Activated CD4-positive, alpha-beta T cell treated with anti-CD3 and anti-CD28 coated beads, Interleukin-2, amount 10 ng/mL, durations not matched to agents 7 days and 5 days (primary cell): ENCODE measurements around the gene EXOSC9. TPM values are rescaled to one million over a fixed set of nuclear protein-coding genes. Genes with fewer than 3 reads are reported as not detected.

ENCODE experiments used
- CTCF ChIA-PET: fragments of 350-600 bp; sonication (Branson Sonifier 250); formaldehyde crosslinking; loops from one replicate; lab custom pipeline; 2021; ENCODE audit warnings: antibody characterized with exemption; lab: Charles Lee
- POLR2A ChIA-PET: fragments of 350-600 bp; sonication (Branson Sonifier 250); formaldehyde crosslinking; loops from one replicate; lab custom pipeline; 2021; ENCODE audit warnings: antibody characterized with exemption; lab: Charles Lee
- DNase-seq: peaks from one replicate; pipeline ENCODE4 v3.0.0-alpha.2; 2020
- H3K27ac Mint-ChIP-seq: one replicate; pipeline ENCODE4 v1.8.0; 2021; ENCODE audit warnings: mild to moderate bottlenecking, moderate library complexity, mixed read lengths
- H3K27me3 Mint-ChIP-seq: one replicate; pipeline ENCODE4 v1.8.0; 2021; ENCODE audit warnings: mixed read lengths
- H3K36me3 Mint-ChIP-seq: one replicate; pipeline ENCODE4 v1.8.0; 2021; ENCODE audit warnings: low read depth, mixed read lengths
- H3K4me1 Mint-ChIP-seq: one replicate; pipeline ENCODE4 v1.8.0; 2021; ENCODE audit warnings: mixed read lengths
- H3K4me3 Mint-ChIP-seq: one replicate; pipeline ENCODE4 v1.8.0; 2021; ENCODE audit warnings: mild to moderate bottlenecking, moderate library complexity, mixed read lengths
- H3K9me3 Mint-ChIP-seq: one replicate; pipeline ENCODE4 v1.8.0; 2021; ENCODE audit warnings: mixed read lengths
- total RNA-seq, 2 experiments: library from RNA; stranded (reverse); gene quantifications; one replicate each; pipeline ENCODE4 v1.2.3, GENCODE V29; 2021

The EXOSC9 gene
- total RNA-seq, 2 experiments from 2014 or later: 56.2 to 58.1 TPM

GRCh38 chr4:121818215-121818614 is 17.1 kb downstream of the EXOSC9 start:
- no peak overlapping the region for H3K4me3 Mint-ChIP-seq
- peak overlapping the region; percentile 60 for H3K27ac Mint-ChIP-seq
- no peaks in the 10 kb centered on the region for H3K27me3 Mint-ChIP-seq
- ChIA-PET CTCF (interaction anchor here (1.0 to 1.1 kb wide), 2 partner anchors 11 to 25 kb away, joined by 3 read pairs; no protein-coding TSS in a partner anchor), POLR2A (interaction anchor here (1.2 kb wide), 1 partner anchor 10 kb away, joined by 8 read pairs; no protein-coding TSS in a partner anchor)
- no peak for DNase-seq
- no peaks in the 10 kb centered on the region for H3K9me3 Mint-ChIP-seq
- peaks cover 72% of the 10 kb centered on the region for H3K36me3 Mint-ChIP-seq
- peaks cover 64% of the 10 kb centered on the region for H3K4me1 Mint-ChIP-seq

DNA sequence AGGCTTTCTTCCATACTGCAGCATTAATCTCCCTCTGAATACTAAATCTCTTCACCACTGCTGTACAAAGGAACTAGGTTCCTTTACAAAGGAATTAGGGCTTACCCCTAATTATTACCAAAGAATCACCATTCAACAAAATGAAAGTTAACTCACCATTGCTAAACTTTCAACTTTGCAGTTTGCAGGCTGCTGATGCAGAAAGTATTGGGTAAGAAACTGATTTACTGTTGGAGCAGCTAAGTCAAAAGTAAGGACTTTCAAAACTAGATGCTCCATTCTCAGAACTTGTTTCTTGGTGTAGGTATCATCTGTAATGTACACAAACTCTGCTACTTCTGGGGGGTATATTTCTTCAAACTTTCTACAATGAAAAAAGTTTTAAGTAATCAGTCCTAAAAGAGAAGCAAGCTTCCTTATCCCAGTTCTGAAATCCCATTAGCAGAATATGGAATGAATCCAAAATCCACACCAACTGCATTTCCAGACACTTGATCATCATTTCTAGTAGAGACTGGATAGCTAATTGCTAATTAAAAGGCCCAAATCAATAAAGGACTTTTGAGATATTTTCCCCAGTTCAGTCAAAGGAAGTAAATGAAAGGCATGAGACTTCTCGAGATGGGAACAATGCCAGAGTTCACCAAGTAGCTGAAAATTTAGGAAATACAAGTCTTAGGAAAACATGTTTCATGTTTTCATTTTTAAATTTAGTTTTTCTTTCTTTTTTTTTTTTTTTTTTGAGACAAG is 18.3 kb downstream of the EXOSC9 start:
- ChIA-PET POLR2A (interaction anchor here (1.2 kb wide), 1 partner anchor 11 kb away, joined by 8 read pairs; no protein-coding TSS in a partner anchor), CTCF (interaction anchor here (0.6 to 2.7 kb wide), 4 partner anchors 13 to 911 kb away, joined by 3 to 8 read pairs (median 4); no protein-coding TSS in a partner anchor)
- DNase-seq: no peak
- H3K4me1 Mint-ChIP-seq: peaks cover 60% of the 10 kb centered on the region
- no peak overlapping the region for H3K4me3 Mint-ChIP-seq
- no peaks in the 10 kb centered on the region for H3K9me3 Mint-ChIP-seq
- H3K36me3 Mint-ChIP-seq: peaks cover 69% of the 10 kb centered on the region
- no peaks in the 10 kb centered on the region for H3K27me3 Mint-ChIP-seq
- H3K27ac Mint-ChIP-seq: peak overlapping the region; percentile 67

GRCh38 chr4:121822047-121822446 is 20.9 kb downstream of the EXOSC9 start:
- H3K4me3 Mint-ChIP-seq: peak overlapping the region; percentile 96
- peaks cover 48% of the 10 kb centered on the region for H3K4me1 Mint-ChIP-seq
- H3K9me3 Mint-ChIP-seq: no peaks in the 10 kb centered on the region
- H3K27ac Mint-ChIP-seq: peak overlapping the region; percentile 99
- peaks cover 56% of the 10 kb centered on the region for H3K36me3 Mint-ChIP-seq
- no peaks in the 10 kb centered on the region for H3K27me3 Mint-ChIP-seq
- DNase-seq: no peak
- POLR2A ChIA-PET: interaction anchor here (1.5 kb wide), 1 partner anchor 125 kb away, joined by 3 read pairs; the partner anchor contains the start of gene ANXA5
- CTCF ChIA-PET: interaction anchor here (0.9 to 2.7 kb wide), 4 partner anchors 12 to 146 kb away, joined by 3 to 8 read pairs (median 4); no protein-coding TSS in a partner anchor

DNA sequence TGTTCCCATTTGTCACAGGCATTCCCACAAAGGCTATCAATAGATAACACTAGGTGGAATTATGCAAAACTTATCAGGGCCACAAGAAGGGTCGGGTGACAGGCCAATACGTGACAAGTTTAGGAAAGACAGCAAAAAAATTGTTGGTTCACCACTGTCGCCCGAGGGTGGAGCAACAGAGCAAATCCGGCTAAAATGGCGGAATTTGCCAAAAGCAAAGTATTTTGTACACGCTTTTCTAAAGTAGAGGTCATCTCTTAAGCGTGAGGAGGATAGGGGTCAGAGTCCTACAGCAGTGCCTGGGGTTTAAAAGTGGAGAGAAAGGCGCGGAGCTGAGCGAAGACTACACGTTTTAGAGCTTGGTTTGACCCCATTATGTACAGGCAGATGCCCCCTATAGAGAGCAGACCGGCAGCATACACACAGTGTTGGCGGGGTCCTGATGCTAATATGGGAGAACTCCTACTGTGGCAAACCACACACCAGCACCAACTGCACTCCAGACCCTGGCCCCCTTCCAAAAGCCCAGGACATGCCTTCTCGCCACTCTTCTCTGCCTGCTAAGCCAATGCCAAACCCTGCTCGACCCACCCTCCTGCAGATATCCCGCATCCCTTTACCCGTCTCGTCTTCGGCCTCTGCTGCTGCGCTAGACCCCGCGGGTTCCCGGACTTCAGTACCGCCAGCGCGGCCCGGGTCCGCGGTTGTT is 21.8 kb downstream of the EXOSC9 start:
- DNase-seq: peak; percentile 75
- CTCF ChIA-PET: interaction anchor here (1.0 to 1.8 kb wide), 2 partner anchors 11 to 32 kb away, joined by 3 to 4 read pairs; no protein-coding TSS in a partner anchor
- peak overlapping the region; percentile 99 for H3K27ac Mint-ChIP-seq
- POLR2A ChIA-PET: interaction anchor here (0.5 to 1.5 kb wide), 3 partner anchors 37 to 1757 kb away, joined by 3 to 4 read pairs (median 4); partner anchors contain the start of gene ANXA5
- H3K4me3 Mint-ChIP-seq: peak overlapping the region; percentile 96
- peaks cover 41% of the 10 kb centered on the region for H3K4me1 Mint-ChIP-seq
- H3K9me3 Mint-ChIP-seq: no peaks in the 10 kb centered on the region
- H3K36me3 Mint-ChIP-seq: peaks cover 47% of the 10 kb centered on the region
- no peaks in the 10 kb centered on the region for H3K27me3 Mint-ChIP-seq

DNA sequence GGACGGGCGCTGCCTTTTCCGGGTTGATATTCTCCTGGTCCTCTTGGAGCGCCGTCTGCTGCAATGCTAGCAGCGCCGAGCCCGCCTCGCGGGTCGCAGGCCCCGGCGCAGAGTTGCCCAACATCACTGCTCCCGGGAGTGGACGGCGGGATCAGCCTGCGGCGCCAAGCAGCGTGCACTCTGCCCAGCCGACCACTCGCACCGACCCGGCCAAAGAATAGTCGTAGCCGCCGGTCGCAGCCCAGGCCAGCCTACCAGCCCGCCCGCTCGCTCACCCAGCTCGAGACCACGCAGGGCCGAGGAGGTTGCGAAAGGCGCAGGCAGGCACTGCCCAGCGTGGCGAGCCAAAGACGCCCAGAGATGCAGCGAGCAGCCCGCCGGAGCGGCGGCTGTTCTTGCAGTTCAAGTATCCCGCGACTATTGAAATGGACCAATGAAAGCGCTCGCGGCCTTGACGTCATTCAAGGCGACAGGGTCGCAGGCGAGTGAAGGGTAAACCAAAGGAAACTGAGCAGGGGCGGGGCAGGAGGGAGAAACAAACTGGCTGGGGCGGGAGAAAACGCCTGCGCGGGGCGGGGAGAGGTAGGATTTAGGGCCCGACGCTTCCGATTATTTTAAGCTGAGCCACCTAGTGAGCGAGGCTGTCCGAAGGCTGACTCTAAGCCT is 22.5 kb downstream of the EXOSC9 start, which contains the start of gene CCNA2:
Gene CCNA2, minus strand, starts transcription at position 379 of the 666 bp plus-strand sequence. Its CDS starts 255 bp downstream, at position 124.
- Mint-ChIP-seq H3K27me3 (no peaks in the 10 kb centered on the region), H3K27ac (peak within 1 kb of the TSS; percentile 99), H3K36me3 (peaks cover 40% of the 10 kb centered on the region), H3K4me1 (peaks cover 34% of the 10 kb centered on the region), H3K4me3 (peak within 1 kb of the TSS; percentile 96), H3K9me3 (no peaks in the 10 kb centered on the region)
- peak; percentile 99 for DNase-seq
- CTCF ChIA-PET: interaction anchor here (1.0 to 1.1 kb wide), 2 partner anchors 10 to 33 kb away, joined by 3 read pairs; no protein-coding TSS in a partner anchor
- POLR2A ChIA-PET: interaction anchor here (1.0 to 1.1 kb wide), 2 partner anchors 21 to 38 kb away, joined by 4 read pairs; no protein-coding TSS in a partner anchor

DNA sequence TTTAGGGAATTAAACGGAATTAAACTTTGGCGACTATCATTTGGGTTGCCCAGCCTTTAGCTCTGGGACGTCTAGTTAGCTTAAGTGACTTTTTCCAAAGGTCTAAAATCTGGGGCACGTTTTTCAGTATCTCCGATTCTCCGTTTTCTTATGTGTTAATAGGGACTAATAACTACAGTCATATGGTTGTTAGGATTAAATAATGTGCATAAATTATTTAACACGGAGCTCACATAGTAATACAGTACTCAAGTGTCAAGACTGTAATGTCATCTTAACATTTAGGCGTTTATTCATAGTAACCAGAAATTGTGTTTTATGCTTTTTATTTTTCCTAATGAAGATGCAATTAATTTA is 23.0 kb downstream of the EXOSC9 start:
- ChIA-PET CTCF (interaction anchor here (1.1 kb wide), 1 partner anchor 11 kb away, joined by 3 read pairs; no protein-coding TSS in a partner anchor), POLR2A (interaction anchor here (1.0 to 1.1 kb wide), 2 partner anchors 21 to 39 kb away, joined by 4 read pairs; no protein-coding TSS in a partner anchor)
- peak overlapping the region; percentile 99 for H3K27ac Mint-ChIP-seq
- no peak for DNase-seq
- peaks cover 29% of the 10 kb centered on the region for H3K4me1 Mint-ChIP-seq
- peaks cover 35% of the 10 kb centered on the region for H3K36me3 Mint-ChIP-seq
- no peaks in the 10 kb centered on the region for H3K9me3 Mint-ChIP-seq
- H3K4me3 Mint-ChIP-seq: peak overlapping the region; percentile 96
- no peaks in the 10 kb centered on the region for H3K27me3 Mint-ChIP-seq

- H3K27me3 Mint-ChIP-seq: no peaks in the 10 kb centered on the region
- H3K4me1 Mint-ChIP-seq: peaks cover 23% of the 10 kb centered on the region
- CTCF ChIA-PET: no interaction called here
- POLR2A ChIA-PET: no interaction called here
- H3K9me3 Mint-ChIP-seq: no peaks in the 10 kb centered on the region
- H3K4me3 Mint-ChIP-seq: no peak overlapping the region
- no peak for DNase-seq
- peaks cover 30% of the 10 kb centered on the region for H3K36me3 Mint-ChIP-seq
- no peak overlapping the region for H3K27ac Mint-ChIP-seq
Observed at GRCh38 chr4:121824950-121825349, 23.8 kb downstream of the EXOSC9 start.

DNA sequence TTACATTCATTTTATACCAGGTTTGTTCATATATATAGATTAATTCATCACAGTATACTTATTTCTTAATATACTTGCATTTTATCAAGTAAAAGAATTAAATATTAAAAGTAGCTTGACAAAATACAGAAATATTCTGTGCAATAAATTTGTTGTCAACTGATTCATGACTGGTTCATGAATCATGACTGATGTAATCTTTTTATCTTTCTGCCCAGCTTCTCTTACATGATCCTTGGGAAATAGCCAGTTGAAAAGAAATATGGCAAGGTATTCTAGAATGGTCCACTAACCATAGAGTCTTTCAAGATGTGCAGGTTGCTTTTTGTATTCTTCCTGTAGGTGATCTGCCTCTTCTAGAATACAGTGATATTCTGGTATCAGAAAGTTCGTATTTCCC is 26.7 kb downstream of the EXOSC9 start:
- Mint-ChIP-seq H3K36me3 (peaks cover 5% of the 10 kb centered on the region), H3K9me3 (no peaks in the 10 kb centered on the region), H3K27me3 (no peaks in the 10 kb centered on the region), H3K4me1 (peaks cover 3% of the 10 kb centered on the region), H3K27ac (no peak overlapping the region), H3K4me3 (no peak overlapping the region)
- CTCF ChIA-PET: no interaction called here
- DNase-seq: no peak
- POLR2A ChIA-PET: no interaction called here

- no peaks in the 10 kb centered on the region for H3K9me3 Mint-ChIP-seq
- H3K4me3 Mint-ChIP-seq: no peak overlapping the region
- ChIA-PET CTCF (interaction anchor here (1.0 to 1.3 kb wide), 3 partner anchors 15 to 71 kb away, joined by 3 to 4 read pairs (median 3); no protein-coding TSS in a partner anchor), POLR2A (no interaction called here)
- no peak for DNase-seq
- H3K27me3 Mint-ChIP-seq: no peaks in the 10 kb centered on the region
- H3K27ac Mint-ChIP-seq: no peak overlapping the region
- peaks cover 3% of the 10 kb centered on the region for H3K4me1 Mint-ChIP-seq
- no peaks in the 10 kb centered on the region for H3K36me3 Mint-ChIP-seq
Observed at GRCh38 chr4:121829511-121829910, 28.4 kb downstream of the EXOSC9 start.

DNA sequence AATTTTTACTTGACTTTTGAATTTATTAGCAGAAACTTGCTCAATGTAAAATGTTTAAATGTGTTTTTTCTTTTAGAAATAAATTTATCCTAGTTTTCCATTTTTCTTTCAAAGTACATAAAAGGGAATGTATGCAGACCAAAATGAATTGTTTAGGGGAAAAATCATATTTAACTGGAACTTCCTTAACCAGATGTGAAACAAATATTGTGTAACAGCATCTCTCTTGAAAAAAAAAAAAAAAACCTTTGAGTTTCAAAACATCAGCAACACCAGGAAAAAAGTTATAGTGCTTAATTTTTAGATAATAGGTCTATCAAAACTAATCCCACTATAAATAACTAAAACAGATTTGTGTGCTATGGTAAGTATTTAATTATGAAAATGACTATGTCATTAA is 37.0 kb downstream of the EXOSC9 start:
- ChIA-PET POLR2A (no interaction called here), CTCF (no interaction called here)
- Mint-ChIP-seq H3K27me3 (no peaks in the 10 kb centered on the region), H3K4me1 (no peaks in the 10 kb centered on the region), H3K9me3 (no peaks in the 10 kb centered on the region), H3K36me3 (peaks cover 21% of the 10 kb centered on the region), H3K4me3 (no peak overlapping the region), H3K27ac (no peak overlapping the region)
- DNase-seq: no peak

- CTCF ChIA-PET: no interaction called here
- Mint-ChIP-seq H3K27ac (no peak overlapping the region), H3K36me3 (peaks cover 31% of the 10 kb centered on the region), H3K27me3 (no peaks in the 10 kb centered on the region), H3K9me3 (no peaks in the 10 kb centered on the region), H3K4me3 (no peak overlapping the region), H3K4me1 (no peaks in the 10 kb centered on the region)
- DNase-seq: no peak
- POLR2A ChIA-PET: no interaction called here
Observed at GRCh38 chr4:121842862-121843261, 41.7 kb downstream of the EXOSC9 start.

- no peaks in the 10 kb centered on the region for H3K27me3 Mint-ChIP-seq
- no peaks in the 10 kb centered on the region for H3K9me3 Mint-ChIP-seq
- no peak overlapping the region for H3K27ac Mint-ChIP-seq
- DNase-seq: no peak
- H3K4me1 Mint-ChIP-seq: no peaks in the 10 kb centered on the region
- ChIA-PET POLR2A (no interaction called here), CTCF (interaction anchor here (1.1 kb wide), 1 partner anchor 17 kb away, joined by 4 read pairs; no protein-coding TSS in a partner anchor)
- peaks cover 25% of the 10 kb centered on the region for H3K36me3 Mint-ChIP-seq
- H3K4me3 Mint-ChIP-seq: no peak overlapping the region
Observed at GRCh38 chr4:121846662-121847061, 45.5 kb downstream of the EXOSC9 start.
